ENCODE data around the gene BSN. TPM values are rescaled to one million over a fixed set of nuclear protein-coding genes. Genes with fewer than 3 reads are reported as not detected.
"Not testable (repeated sequence)": the region's sequence is repeated elsewhere in the genome, so short reads cannot be mapped to it uniquely, and the experiment has no call there.

BSN gene
- total RNA-seq, 2 experiments from 2014 or later = 0.03 to 0.27 TPM

DNA sequence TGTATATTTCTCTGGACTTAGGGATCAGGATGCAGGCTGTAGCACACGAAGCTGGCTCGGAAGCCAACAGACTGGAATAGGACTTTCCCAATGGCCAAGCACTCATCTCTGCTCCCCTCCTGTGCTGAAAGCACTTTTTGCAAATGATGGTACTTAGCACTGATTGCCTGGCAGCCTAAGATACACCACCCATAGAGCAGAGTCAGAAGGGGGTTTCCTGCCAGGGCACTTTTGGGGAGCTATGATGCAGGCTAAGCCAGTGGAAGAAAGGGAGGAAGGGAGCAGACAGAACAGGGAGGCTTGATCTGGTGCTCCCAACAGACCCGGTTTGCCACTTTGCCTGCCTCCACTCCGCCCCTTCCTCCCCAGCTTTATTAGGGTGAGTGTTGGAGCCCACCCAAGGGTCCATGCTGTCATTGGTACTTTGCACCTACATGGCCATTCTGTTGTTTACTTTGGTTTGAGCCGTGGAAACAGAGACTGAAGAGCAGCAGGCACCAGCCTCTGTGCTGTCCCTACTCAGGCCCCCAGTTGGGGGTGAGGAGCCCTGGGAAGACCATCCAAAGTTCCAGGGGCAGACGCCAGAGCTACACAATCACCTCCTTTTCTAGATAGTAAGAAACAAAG is 15.9 kb downstream of the BSN start:
- Histone ChIP-seq H3K4me2 (ENCODE audit: low read length) (no peak overlapping the region), H3K9me2 (ENCODE audit: insufficient read depth, low read length) (no peaks in the 10 kb centered on the region), H3K27ac (ENCODE audit: low read depth, low read length, poor library complexity, severe bottlenecking) (no peak overlapping the region), H3K4me3 (ENCODE audit: low read depth, low read length, poor library complexity, severe bottlenecking) (no peak overlapping the region), H3K36me3 (ENCODE audit: insufficient read depth, low read length) (no peaks in the 10 kb centered on the region), H3K4me1 (ENCODE audit: insufficient read depth, low read length, poor library complexity, severe bottlenecking) (no peaks in the 10 kb centered on the region), H3K9me3 (ENCODE audit: low read length) (no peaks in the 10 kb centered on the region), H2AFZ (ENCODE audit: low read length) (no peak overlapping the region), H3K79me2 (ENCODE audit: insufficient read depth, low read depth, low read length) (no peaks in the 10 kb centered on the region), H4K20me1 (ENCODE audit: insufficient read depth, low read length) (no peaks in the 10 kb centered on the region)
- POLR2A ChIA-PET = no interaction called here
- no TSS peak for BruUV-seq (replicated peaks)
- CTCF ChIA-PET (ENCODE audit: unreplicated experiment) = no interaction called here
- TF ChIP-seq, protein P1, sequence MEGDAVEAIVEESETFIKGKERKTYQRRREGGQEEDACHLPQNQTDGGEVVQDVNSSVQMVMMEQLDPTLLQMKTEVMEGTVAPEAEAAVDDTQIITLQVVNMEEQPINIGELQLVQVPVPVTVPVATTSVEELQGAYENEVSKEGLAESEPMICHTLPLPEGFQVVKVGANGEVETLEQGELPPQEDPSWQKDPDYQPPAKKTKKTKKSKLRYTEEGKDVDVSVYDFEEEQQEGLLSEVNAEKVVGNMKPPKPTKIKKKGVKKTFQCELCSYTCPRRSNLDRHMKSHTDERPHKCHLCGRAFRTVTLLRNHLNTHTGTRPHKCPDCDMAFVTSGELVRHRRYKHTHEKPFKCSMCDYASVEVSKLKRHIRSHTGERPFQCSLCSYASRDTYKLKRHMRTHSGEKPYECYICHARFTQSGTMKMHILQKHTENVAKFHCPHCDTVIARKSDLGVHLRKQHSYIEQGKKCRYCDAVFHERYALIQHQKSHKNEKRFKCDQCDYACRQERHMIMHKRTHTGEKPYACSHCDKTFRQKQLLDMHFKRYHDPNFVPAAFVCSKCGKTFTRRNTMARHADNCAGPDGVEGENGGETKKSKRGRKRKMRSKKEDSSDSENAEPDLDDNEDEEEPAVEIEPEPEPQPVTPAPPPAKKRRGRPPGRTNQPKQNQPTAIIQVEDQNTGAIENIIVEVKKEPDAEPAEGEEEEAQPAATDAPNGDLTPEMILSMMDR (conservative IDR thresholded peaks at IDR 0.05; ENCODE audit: low read length) = no peak
- no peak for TF ChIP-seq EZH2phosphoT487 (IDR thresholded peaks at IDR 0.05; ENCODE audit: borderline replicate concordance, low read depth, low read length)
- no peak for DNase-seq (ENCODE audit: low spot score)
- intact Hi-C loops (cut with micrococcal nuclease; ENCODE audit: unreplicated experiment) = no loop called here

GRCh38 chr3:49582177-49582576 is 27.9 kb downstream of the BSN start:
- no peak for DNase-seq (ENCODE audit: low spot score)
- H3K4me2 ChIP-seq (ENCODE audit: low read length) = no peak overlapping the region
- no peak for TF ChIP-seq EZH2phosphoT487 (IDR thresholded peaks at IDR 0.05; ENCODE audit: borderline replicate concordance, low read depth, low read length)
- TF ChIP-seq, protein P1 (conservative IDR thresholded peaks at IDR 0.05; ENCODE audit: low read length) = no peak
- H3K9me3 ChIP-seq (ENCODE audit: low read length) = no peaks in the 10 kb centered on the region
- no peaks in the 10 kb centered on the region for H4K20me1 ChIP-seq (ENCODE audit: insufficient read depth, low read length)
- H3K9me2 ChIP-seq (ENCODE audit: insufficient read depth, low read length) = no peaks in the 10 kb centered on the region
- H3K4me3 ChIP-seq (ENCODE audit: low read depth, low read length, poor library complexity, severe bottlenecking) = no peak overlapping the region
- CTCF ChIA-PET (ENCODE audit: unreplicated experiment) = no interaction called here
- POLR2A ChIA-PET = no interaction called here
- no peaks in the 10 kb centered on the region for H3K4me1 ChIP-seq (ENCODE audit: insufficient read depth, low read length, poor library complexity, severe bottlenecking)
- intact Hi-C loops (cut with micrococcal nuclease; ENCODE audit: unreplicated experiment) = no loop called here
- no peaks in the 10 kb centered on the region for H3K36me3 ChIP-seq (ENCODE audit: insufficient read depth, low read length)
- no peak overlapping the region for H2AFZ ChIP-seq (ENCODE audit: low read length)
- no peaks in the 10 kb centered on the region for H3K79me2 ChIP-seq (ENCODE audit: insufficient read depth, low read depth, low read length)
- no TSS peak for BruUV-seq (replicated peaks)
- no peak overlapping the region for H3K27ac ChIP-seq (ENCODE audit: low read depth, low read length, poor library complexity, severe bottlenecking)

DNA sequence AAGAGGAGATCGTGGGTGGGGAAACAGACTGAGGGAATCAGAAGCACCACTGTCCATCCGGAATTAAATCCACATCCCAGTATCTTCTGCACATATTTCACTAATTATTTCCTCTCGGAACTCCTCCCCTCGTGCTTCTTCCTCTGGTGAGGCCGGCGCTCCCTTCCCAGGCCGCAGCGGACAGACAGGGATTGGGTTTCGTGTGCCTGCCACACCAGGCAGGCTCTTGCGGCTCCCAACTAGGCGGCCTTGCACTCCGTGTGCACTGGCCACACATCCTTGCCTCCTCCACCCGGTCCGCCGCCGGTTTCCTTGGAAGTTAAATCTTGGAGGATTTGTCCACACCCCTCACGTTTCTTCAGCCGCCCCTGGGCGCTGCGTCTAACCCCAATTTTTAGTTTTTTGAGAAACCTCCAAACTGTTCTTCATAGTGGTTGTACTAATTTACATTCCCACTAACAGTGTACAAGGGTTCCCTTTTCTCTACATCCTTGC is 31.0 kb downstream of the BSN start:
- H3K36me3 ChIP-seq (ENCODE audit: insufficient read depth, low read length); intact Hi-C loops (cut with micrococcal nuclease; ENCODE audit: unreplicated experiment); H4K20me1 ChIP-seq (ENCODE audit: insufficient read depth, low read length); BruUV-seq (replicated peaks); H3K9me3 ChIP-seq (ENCODE audit: low read length); H2AFZ ChIP-seq (ENCODE audit: low read length); POLR2A ChIA-PET; H3K4me3 ChIP-seq (ENCODE audit: low read depth, low read length, poor library complexity, severe bottlenecking); DNase-seq (ENCODE audit: low spot score); H3K27ac ChIP-seq (ENCODE audit: low read depth, low read length, poor library complexity, severe bottlenecking); H3K9me2 ChIP-seq (ENCODE audit: insufficient read depth, low read length); CTCF ChIA-PET (ENCODE audit: unreplicated experiment); H3K4me2 ChIP-seq (ENCODE audit: low read length); H3K4me1 ChIP-seq (ENCODE audit: insufficient read depth, low read length, poor library complexity, severe bottlenecking); H3K79me2 ChIP-seq (ENCODE audit: insufficient read depth, low read depth, low read length): not testable (repeated sequence)

Data from OCI-LY7 (cell line).